ENCODE results near the gene KLHL36. TPM values are rescaled to one million over a fixed set of nuclear protein-coding genes. Genes with fewer than 3 reads are reported as not detected.

Gene KLHL36
- total RNA-seq, 1 donor from 2014 or later: 49.0 TPM

DNA sequence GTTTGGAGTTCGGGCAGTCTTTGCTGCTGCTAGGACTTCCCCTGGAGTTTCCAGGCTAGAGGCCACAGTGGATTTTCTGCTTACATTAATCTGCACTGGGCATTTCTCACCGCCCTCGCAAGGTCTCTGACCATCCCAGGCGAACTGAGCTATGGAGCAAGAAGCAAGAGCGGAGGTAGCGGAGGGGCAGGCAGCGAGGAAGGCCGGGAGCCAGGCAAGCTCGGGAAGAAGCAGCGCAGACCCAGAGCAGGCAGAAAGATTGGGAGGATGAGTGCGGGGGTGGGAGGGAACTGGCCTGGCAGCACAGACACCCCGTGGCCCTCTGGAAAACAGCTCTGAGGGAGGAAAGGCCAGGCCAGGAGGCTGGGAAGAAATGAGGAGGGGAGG, 34.2 kb upstream of the KLHL36 start:
- H3K4me1 ChIP-seq (ENCODE audit: insufficient read depth, low read length): peaks cover 21% of the 10 kb centered on the region
- H3K4me3 Mint-ChIP-seq (ENCODE audit: unreplicated experiment): peak overlapping the region; percentile 97
- no peaks in the 10 kb centered on the region for H3K27me3 ChIP-seq (ENCODE audit: insufficient read depth, low read length)
- FAIRE-seq: no peak
- no peak overlapping the region for H2AFZ ChIP-seq (ENCODE audit: low read depth, low read length)
- H3K27ac ChIP-seq (ENCODE audit: low read depth, low read length): no peak overlapping the region
- peak overlapping the region; percentile 59 for H3K27ac Mint-ChIP-seq (ENCODE audit: unreplicated experiment)
- H3K4me3 ChIP-seq (ENCODE audit: insufficient read depth, low read depth, low read length): no peak overlapping the region
- peaks cover 26% of the 10 kb centered on the region for H3K36me3 ChIP-seq (ENCODE audit: insufficient read depth, low read length)
- H3K4me1 Mint-ChIP-seq (ENCODE audit: low read depth, unreplicated experiment): peaks cover 40% of the 10 kb centered on the region
- peaks cover 25% of the 10 kb centered on the region for H3K36me3 Mint-ChIP-seq (ENCODE audit: low read depth, unreplicated experiment)
- peak overlapping the region; percentile 94 for H3K4me2 ChIP-seq (ENCODE audit: low read length)
- H4K20me1 ChIP-seq (ENCODE audit: insufficient read depth, low read length): peaks cover 85% of the 10 kb centered on the region
- H3K79me2 ChIP-seq (ENCODE audit: insufficient read depth, low read length): peaks cover 86% of the 10 kb centered on the region
- no peak for DNase-seq (ENCODE audit: low read depth)
- no peaks in the 10 kb centered on the region for H3K9me3 ChIP-seq (ENCODE audit: insufficient read depth, low read depth, low read length)
- no peak for TF ChIP-seq EZH2 (IDR thresholded peaks at IDR 0.05; ENCODE audit: insufficient read depth, low read length)
- TF ChIP-seq, protein P1, sequence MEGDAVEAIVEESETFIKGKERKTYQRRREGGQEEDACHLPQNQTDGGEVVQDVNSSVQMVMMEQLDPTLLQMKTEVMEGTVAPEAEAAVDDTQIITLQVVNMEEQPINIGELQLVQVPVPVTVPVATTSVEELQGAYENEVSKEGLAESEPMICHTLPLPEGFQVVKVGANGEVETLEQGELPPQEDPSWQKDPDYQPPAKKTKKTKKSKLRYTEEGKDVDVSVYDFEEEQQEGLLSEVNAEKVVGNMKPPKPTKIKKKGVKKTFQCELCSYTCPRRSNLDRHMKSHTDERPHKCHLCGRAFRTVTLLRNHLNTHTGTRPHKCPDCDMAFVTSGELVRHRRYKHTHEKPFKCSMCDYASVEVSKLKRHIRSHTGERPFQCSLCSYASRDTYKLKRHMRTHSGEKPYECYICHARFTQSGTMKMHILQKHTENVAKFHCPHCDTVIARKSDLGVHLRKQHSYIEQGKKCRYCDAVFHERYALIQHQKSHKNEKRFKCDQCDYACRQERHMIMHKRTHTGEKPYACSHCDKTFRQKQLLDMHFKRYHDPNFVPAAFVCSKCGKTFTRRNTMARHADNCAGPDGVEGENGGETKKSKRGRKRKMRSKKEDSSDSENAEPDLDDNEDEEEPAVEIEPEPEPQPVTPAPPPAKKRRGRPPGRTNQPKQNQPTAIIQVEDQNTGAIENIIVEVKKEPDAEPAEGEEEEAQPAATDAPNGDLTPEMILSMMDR (IDR thresholded peaks at IDR 0.05; ENCODE audit: insufficient read depth, low read depth, low read length): no peak
- H3K9me3 Mint-ChIP-seq (ENCODE audit: unreplicated experiment): no peaks in the 10 kb centered on the region
- H3K9ac ChIP-seq (ENCODE audit: low read length): no peak overlapping the region
- no peaks in the 10 kb centered on the region for H3K27me3 Mint-ChIP-seq (ENCODE audit: low read depth, unreplicated experiment)

DNA sequence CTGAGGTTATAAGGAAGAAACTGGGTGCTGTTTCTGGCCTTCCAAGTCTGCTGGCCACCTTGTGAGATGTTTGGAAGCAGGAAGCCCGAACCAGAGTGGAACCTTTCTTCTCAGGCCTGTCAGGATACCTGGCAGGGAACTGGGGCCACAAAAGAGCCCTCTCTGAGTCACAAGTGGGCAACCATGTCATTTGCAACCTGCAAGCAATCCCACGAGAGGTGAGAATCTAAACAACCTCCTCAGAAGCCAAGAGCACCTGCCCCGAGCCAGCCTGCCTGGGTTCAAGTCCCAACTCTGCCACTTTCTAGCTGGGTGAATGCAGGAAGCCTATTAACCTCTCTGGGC, 33.7 kb upstream of the KLHL36 start:
- Histone ChIP-seq H3K27me3 (ENCODE audit: insufficient read depth, low read length) (no peaks in the 10 kb centered on the region), H3K4me2 (ENCODE audit: low read length) (peak overlapping the region; percentile 94), H3K79me2 (ENCODE audit: insufficient read depth, low read length) (peaks cover 81% of the 10 kb centered on the region), H3K9me3 (ENCODE audit: insufficient read depth, low read depth, low read length) (no peaks in the 10 kb centered on the region), H3K4me3 (ENCODE audit: insufficient read depth, low read depth, low read length) (no peak overlapping the region), H2AFZ (ENCODE audit: low read depth, low read length) (no peak overlapping the region), H3K4me1 (ENCODE audit: insufficient read depth, low read length) (peaks cover 26% of the 10 kb centered on the region), H3K27ac (ENCODE audit: low read depth, low read length) (no peak overlapping the region), H3K9ac (ENCODE audit: low read length) (peak overlapping the region; percentile 81), H4K20me1 (ENCODE audit: insufficient read depth, low read length) (peaks cover 80% of the 10 kb centered on the region), H3K36me3 (ENCODE audit: insufficient read depth, low read length) (peaks cover 26% of the 10 kb centered on the region)
- DNase-seq (ENCODE audit: low read depth): no peak
- H3K36me3 Mint-ChIP-seq (ENCODE audit: low read depth, unreplicated experiment): peaks cover 25% of the 10 kb centered on the region
- no peaks in the 10 kb centered on the region for H3K27me3 Mint-ChIP-seq (ENCODE audit: low read depth, unreplicated experiment)
- FAIRE-seq: no peak
- peaks cover 44% of the 10 kb centered on the region for H3K4me1 Mint-ChIP-seq (ENCODE audit: low read depth, unreplicated experiment)
- TF ChIP-seq, protein P1 (IDR thresholded peaks at IDR 0.05; ENCODE audit: insufficient read depth, low read depth, low read length): no peak
- TF ChIP-seq EZH2 (IDR thresholded peaks at IDR 0.05; ENCODE audit: insufficient read depth, low read length): no peak
- no peaks in the 10 kb centered on the region for H3K9me3 Mint-ChIP-seq (ENCODE audit: unreplicated experiment)
- H3K4me3 Mint-ChIP-seq (ENCODE audit: unreplicated experiment): peak overlapping the region; percentile 97
- H3K27ac Mint-ChIP-seq (ENCODE audit: unreplicated experiment): no peak overlapping the region

DNA sequence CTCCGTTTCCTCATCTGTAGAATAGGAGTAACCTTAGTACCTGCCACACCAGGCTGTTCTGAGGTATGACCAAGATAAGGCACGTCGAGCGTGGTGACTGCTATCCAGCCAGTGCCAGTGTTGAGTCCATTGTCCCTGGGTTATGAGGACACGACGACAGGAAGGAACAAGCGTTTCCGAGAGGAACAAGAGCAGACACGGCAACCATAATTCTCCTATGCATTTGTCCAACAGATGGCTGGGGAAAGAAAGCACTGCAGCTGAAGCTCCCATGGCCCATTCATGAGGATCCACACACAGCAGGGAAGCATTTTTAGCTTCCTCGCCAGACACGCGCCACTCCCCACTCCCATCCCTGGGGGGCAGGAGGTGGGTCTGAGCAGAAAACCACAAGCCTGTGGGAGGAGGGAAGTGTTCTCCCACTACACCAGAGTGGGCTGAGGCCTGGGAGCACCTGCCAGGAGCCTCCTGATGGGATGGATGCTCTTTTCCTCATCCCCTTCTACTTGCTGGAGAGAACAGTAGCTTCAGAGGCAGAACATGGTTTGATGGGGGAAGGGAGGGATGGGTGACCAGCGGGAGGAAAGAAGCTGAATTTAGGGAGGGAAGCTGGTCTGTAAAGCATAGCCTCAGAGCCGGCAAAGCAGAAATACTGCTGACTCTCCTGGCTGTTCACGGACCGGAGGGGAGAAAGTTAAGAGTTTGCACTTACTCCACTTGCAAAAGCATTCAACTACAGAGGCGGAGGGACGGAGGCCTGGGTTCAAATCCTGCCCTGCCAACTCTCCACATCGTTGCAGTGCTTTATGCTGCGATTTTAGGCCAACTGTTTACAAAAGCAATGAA, 33.1 kb upstream of the KLHL36 start:
- DNase-seq (ENCODE audit: low read depth): no peak
- Mint-ChIP-seq H3K36me3 (ENCODE audit: low read depth, unreplicated experiment) (peaks cover 23% of the 10 kb centered on the region), H3K4me1 (ENCODE audit: low read depth, unreplicated experiment) (peaks cover 44% of the 10 kb centered on the region), H3K4me3 (ENCODE audit: unreplicated experiment) (peak overlapping the region; percentile 97), H3K9me3 (ENCODE audit: unreplicated experiment) (no peaks in the 10 kb centered on the region), H3K27me3 (ENCODE audit: low read depth, unreplicated experiment) (no peaks in the 10 kb centered on the region), H3K27ac (ENCODE audit: unreplicated experiment) (peak overlapping the region; percentile 4)
- Histone ChIP-seq H3K36me3 (ENCODE audit: insufficient read depth, low read length) (peaks cover 21% of the 10 kb centered on the region), H3K27ac (ENCODE audit: low read depth, low read length) (no peak overlapping the region), H3K4me2 (ENCODE audit: low read length) (peak overlapping the region; percentile 94), H3K4me3 (ENCODE audit: insufficient read depth, low read depth, low read length) (peak overlapping the region; percentile 85), H3K79me2 (ENCODE audit: insufficient read depth, low read length) (peaks cover 75% of the 10 kb centered on the region), H3K9ac (ENCODE audit: low read length) (peak overlapping the region; percentile 81), H3K27me3 (ENCODE audit: insufficient read depth, low read length) (no peaks in the 10 kb centered on the region), H3K4me1 (ENCODE audit: insufficient read depth, low read length) (peaks cover 27% of the 10 kb centered on the region), H2AFZ (ENCODE audit: low read depth, low read length) (no peak overlapping the region), H4K20me1 (ENCODE audit: insufficient read depth, low read length) (peaks cover 74% of the 10 kb centered on the region), H3K9me3 (ENCODE audit: insufficient read depth, low read depth, low read length) (no peaks in the 10 kb centered on the region)
- TF ChIP-seq, protein P1 (IDR thresholded peaks at IDR 0.05; ENCODE audit: insufficient read depth, low read depth, low read length): no peak
- no peak for TF ChIP-seq EZH2 (IDR thresholded peaks at IDR 0.05; ENCODE audit: insufficient read depth, low read length)
- FAIRE-seq: no peak
